H1 (cell line): Measurements from ENCODE around the gene FAM227B. TPM values are rescaled to one million over a fixed set of nuclear protein-coding genes. Genes with fewer than 3 reads are reported as not detected.

Experiments used
- BACH1 ChIP-seq: IDR thresholded peaks from 2 replicates; pipeline ENCODE4 v1.6.1; 2012; ENCODE audit warnings: low read length, improper control_type of control experiment
- KDM4A ChIP-seq: IDR thresholded peaks from one replicate; pipeline ENCODE4 v1.7.1; 2012; ENCODE audit warnings: low read depth, mild to moderate bottlenecking, moderate library complexity, low read length, inconsistent platforms; ENCODE audit not compliant: severe bottlenecking
- SIX5 ChIP-seq: IDR thresholded peaks from 2 replicates; pipeline ENCODE4 v1.6.1; 2011; ENCODE audit warnings: mild to moderate bottlenecking, low read depth, low read length
- TCF12 ChIP-seq: IDR thresholded peaks from 2 replicates; pipeline ENCODE4 v1.6.1; 2011; ENCODE audit warnings: low read depth, mild to moderate bottlenecking, low read length
- polyA plus RNA-seq, 7 experiments: library from polyadenylated mRNA; depleted of rRNA in 3 of 7; stranded (reverse) in 5 of 7; unstranded in 2 of 7; fragments of >200 nt in 5 of 7; fragments of 200-250 nt in 2 of 7; gene quantifications; 1 replicate in 5 of 7; 2 replicates in 1 of 7; 4 replicates in 1 of 7; pipeline versions ENCODE4 v1.2.1 to v1.2.3, GENCODE V29; 2011 to 2013; ENCODE audit warnings: missing spikeins in 2 of 7, mixed read lengths in 2 of 7
- total RNA-seq: library from RNA; stranded (reverse); fragmentation: NEBNext Ultra II Directional; extraction: Animal tissue kit (Norgen Biotek cat#: 25700); gene quantifications from 2 replicates; pipeline ENCODE4 v1.2.1, GENCODE V29; 2021

Gene FAM227B
- total and polyA plus RNA-seq, 2 of the 8 experiments (the other 6 are each of a cell fraction or from before 2014, with no cell fraction given), result 4.0 to 6.5 TPM

GRCh38 chr15:49466119-49466518 is 154.5 kb downstream of the FAM227B start (continued):
- TF ChIP-seq TCF12 (no peak), SIX5 (no peak), KDM4A (no peak), BACH1 (no peak)
